B cell (primary cell): ENCODE data around the gene TFDP1. TPM values are rescaled to one million over a fixed set of nuclear protein-coding genes. Genes with fewer than 3 reads are reported as not detected.

ENCODE experiments used
- ATAC-seq: fragments of 200-7000 bp; cut with Tn5 transposase; one replicate; pipeline ENCODE4 v1.10.0; 2021; ENCODE audit warnings: low read depth, mild to moderate bottlenecking, moderate number of reproducible peaks, moderate library complexity
- CTCF ChIA-PET: fragments of 350-600 bp; sonication (Branson Sonifier 250); formaldehyde crosslinking; loops from one replicate; lab custom pipeline; 2021; ENCODE audit warnings: antibody characterized with exemption, inconsistent platforms; lab: Charles Lee
- POLR2A ChIA-PET: fragments of 350-600 bp; sonication (Branson Sonifier 250); formaldehyde crosslinking; loops from one replicate; lab custom pipeline; 2021; ENCODE audit warnings: antibody characterized with exemption; lab: Charles Lee
- DNase-seq: peaks from one replicate; pipeline ENCODE4 v3.0.0; 2013
- H2AFZ ChIP-seq: 2 replicates; pipeline ENCODE4 v1.6.1; 2012; ENCODE audit warnings: mild to moderate bottlenecking, low read depth, low read length; ENCODE audit not compliant: insufficient read depth, poor library complexity, severe bottlenecking
- H3K27ac ChIP-seq, 2 donors: 1 replicate in 1 of 2; 2 replicates in 1 of 2; pipeline ENCODE4 v1.5.1; 2012 to 2013; ENCODE audit warnings: low read length in 2 of 2, mild to moderate bottlenecking in 2 of 2, moderate library complexity in 1 of 2
- H3K27me3 ChIP-seq, 4 experiments: fragments of 200-600 bp in 1 of 4; sonication (generic) in 1 of 4; replicated peaks in 1 of 4; 1 replicate in 2 of 4; 2 replicates in 2 of 4; pipeline versions ENCODE4 v1.6.1 to v1.7.0; 2013 to 2016; ENCODE audit warnings: low read length in 3 of 4, mild to moderate bottlenecking in 2 of 4, mixed read lengths in 1 of 4, moderate library complexity in 1 of 4; ENCODE audit not compliant: insufficient read depth in 4 of 4, control insufficient read depth in 3 of 4; ENCODE audit errors: control extremely low read depth in 1 of 4
- H3K36me3 ChIP-seq, 2 experiments: replicated peaks in 1 of 2; 1 replicate in 1 of 2; 2 replicates in 1 of 2; pipeline versions ENCODE4 v1.6.1 to v1.7.1; 2013; ENCODE audit warnings: low read length in 1 of 2; ENCODE audit not compliant: insufficient read depth in 2 of 2, control insufficient read depth in 1 of 2; ENCODE audit errors: control extremely low read depth in 1 of 2, extremely low read depth in 1 of 2
- H3K4me1 ChIP-seq, 2 donors: fragments of 200-600 bp in 1 of 2; sonication (generic) in 1 of 2; 1 replicate in 1 of 2; 2 replicates in 1 of 2; pipeline versions ENCODE4 v1.5.1 to v1.6.1; 2013 to 2017; ENCODE audit warnings: low read length in 2 of 2; ENCODE audit not compliant: control insufficient read depth in 2 of 2, insufficient read depth in 2 of 2
- H3K4me2 ChIP-seq: replicated peaks from 2 replicates; pipeline ENCODE3; 2012; ENCODE audit warnings: mild to moderate bottlenecking, low read depth, low read length; ENCODE audit not compliant: poor library complexity, severe bottlenecking
- H3K4me3 ChIP-seq, 5 experiments: fragments of 200-600 bp in 1 of 5; sonication (generic) in 1 of 5; 1 replicate in 3 of 5; 2 replicates in 2 of 5; pipeline versions ENCODE4 v1.5.1 to v1.7.0; 2011 to 2016; ENCODE audit warnings: low read length in 4 of 5, mild to moderate bottlenecking in 4 of 5, low read depth in 2 of 5, control low read depth in 1 of 5, moderate library complexity in 1 of 5; ENCODE audit not compliant: insufficient read depth in 1 of 5; ENCODE audit errors: control extremely low read depth in 1 of 5, extremely low read depth in 1 of 5
- H3K79me2 ChIP-seq: fragments of 200-600 bp; sonication (generic); one replicate; pipeline ENCODE4 v1.6.0; 2016; ENCODE audit warnings: low read length; ENCODE audit not compliant: control insufficient read depth, insufficient read depth
- H3K9ac ChIP-seq: fragments of 200-600 bp; sonication (generic); 2 replicates; pipeline ENCODE4 v1.6.1; 2017; ENCODE audit warnings: mild to moderate bottlenecking, low read length, moderate library complexity
- H3K9me3 ChIP-seq, 3 donors: one replicate each; pipeline versions ENCODE4 v1.6.1 to v1.7.1; 2013; ENCODE audit warnings: low read length in 2 of 3; ENCODE audit not compliant: control insufficient read depth in 2 of 3, insufficient read depth in 1 of 3; ENCODE audit errors: control extremely low read depth in 1 of 3
- H4K20me1 ChIP-seq: 2 replicates; pipeline ENCODE4 v1.6.0; 2012; ENCODE audit warnings: mild to moderate bottlenecking, low read length; ENCODE audit not compliant: insufficient read depth, control insufficient read depth, poor library complexity, severe bottlenecking
- H3K27ac Mint-ChIP-seq: one replicate; pipeline ENCODE4 v1.8.0; 2021; ENCODE audit warnings: mixed read lengths
- H3K27me3 Mint-ChIP-seq: one replicate; pipeline ENCODE4 v1.8.0; 2021; ENCODE audit warnings: mixed read lengths
- H3K4me1 Mint-ChIP-seq: one replicate; pipeline ENCODE4 v1.8.0; 2021; ENCODE audit warnings: mixed read lengths
- H3K4me3 Mint-ChIP-seq: one replicate; pipeline ENCODE4 v1.8.0; 2021; ENCODE audit warnings: mixed read lengths
- H3K9me3 Mint-ChIP-seq: one replicate; pipeline ENCODE4 v1.8.0; 2022; ENCODE audit warnings: mixed read lengths; ENCODE audit not compliant: insufficient read depth
- EZH2 ChIP-seq: IDR thresholded peaks from 2 replicates; pipeline ENCODE4 v1.6.1; 2012; ENCODE audit warnings: borderline replicate concordance, low read depth, mild to moderate bottlenecking, moderate library complexity, low read length; ENCODE audit not compliant: insufficient read depth, poor library complexity, severe bottlenecking
- WGBS: methylation state at CpG from one replicate; pipeline ENCODE4 v1.1.5; 2013; ENCODE audit warnings: missing lambda C conversion rate; ENCODE audit not compliant: insufficient coverage; 5-methylcytosine and 5-hydroxymethylcytosine counted together
- intact Hi-C: fragments of 100-400 bp; cut with micrococcal nuclease; formaldehyde crosslinking; loops from one replicate; pipeline ENCODE4 v1.10.0; 2022
- polyA plus RNA-seq: library from polyadenylated mRNA; depleted of rRNA; stranded (reverse); fragments of >200 nt; gene quantifications from 2 replicates; pipeline ENCODE4 v1.2.3, GENCODE V29; 2012
- total RNA-seq, 2 donors: library from RNA; stranded (reverse); fragments of 120-200 nt in 1 of 2; gene quantifications; 1 replicate in 1 of 2; 2 replicates in 1 of 2; pipeline versions ENCODE4 v1.2.3 to v1.2.4, GENCODE V29; 2013 to 2022
- TF ChIP-seq, protein P1 (sequence below): fragments of 200-600 bp; IDR thresholded peaks from one replicate; pipeline ENCODE4 v1.8.0; 2022; ENCODE audit warnings: antibody characterized with exemption, mild to moderate bottlenecking

The TFDP1 gene
- total and polyA plus RNA-seq, 2 donors (not counting 1 experiment from before 2014, with no cell fraction given), result 19.1 to 31.1 TPM

DNA sequence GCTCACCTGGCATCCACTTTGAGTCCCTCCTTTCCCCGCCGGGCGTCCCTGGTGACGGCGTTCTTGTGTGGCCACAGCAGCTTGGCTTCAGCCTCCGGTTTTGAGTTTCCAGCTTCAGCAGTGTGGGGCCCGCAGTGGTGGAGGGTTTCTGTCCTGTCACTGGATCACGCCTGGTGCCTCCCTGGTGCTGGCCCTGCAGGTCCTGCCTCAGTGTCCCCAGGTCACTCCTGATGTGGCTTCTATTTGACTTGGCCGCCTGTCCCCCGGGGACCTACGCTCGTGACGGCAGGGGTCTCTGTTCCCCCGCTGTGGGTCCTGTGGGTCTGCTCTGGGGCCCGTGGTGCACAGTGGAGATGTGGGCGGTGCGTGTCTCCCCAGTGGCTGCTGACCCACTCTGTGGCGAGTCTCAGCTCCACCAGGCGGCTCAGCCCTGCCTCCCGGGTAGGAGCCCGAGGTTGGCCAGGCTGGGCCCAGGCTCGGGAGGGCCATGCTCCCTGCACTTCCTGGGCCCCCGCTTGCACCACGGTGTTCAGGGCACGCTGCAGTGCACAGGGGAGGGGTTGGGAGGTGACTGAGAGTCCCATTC, 71.5 kb downstream of the TFDP1 start:
- no peaks in the 10 kb centered on the region for H3K27me3 ChIP-seq
- POLR2A ChIA-PET, result no interaction called here
- TF ChIP-seq EZH2, result no peak
- TF ChIP-seq, protein P1, sequence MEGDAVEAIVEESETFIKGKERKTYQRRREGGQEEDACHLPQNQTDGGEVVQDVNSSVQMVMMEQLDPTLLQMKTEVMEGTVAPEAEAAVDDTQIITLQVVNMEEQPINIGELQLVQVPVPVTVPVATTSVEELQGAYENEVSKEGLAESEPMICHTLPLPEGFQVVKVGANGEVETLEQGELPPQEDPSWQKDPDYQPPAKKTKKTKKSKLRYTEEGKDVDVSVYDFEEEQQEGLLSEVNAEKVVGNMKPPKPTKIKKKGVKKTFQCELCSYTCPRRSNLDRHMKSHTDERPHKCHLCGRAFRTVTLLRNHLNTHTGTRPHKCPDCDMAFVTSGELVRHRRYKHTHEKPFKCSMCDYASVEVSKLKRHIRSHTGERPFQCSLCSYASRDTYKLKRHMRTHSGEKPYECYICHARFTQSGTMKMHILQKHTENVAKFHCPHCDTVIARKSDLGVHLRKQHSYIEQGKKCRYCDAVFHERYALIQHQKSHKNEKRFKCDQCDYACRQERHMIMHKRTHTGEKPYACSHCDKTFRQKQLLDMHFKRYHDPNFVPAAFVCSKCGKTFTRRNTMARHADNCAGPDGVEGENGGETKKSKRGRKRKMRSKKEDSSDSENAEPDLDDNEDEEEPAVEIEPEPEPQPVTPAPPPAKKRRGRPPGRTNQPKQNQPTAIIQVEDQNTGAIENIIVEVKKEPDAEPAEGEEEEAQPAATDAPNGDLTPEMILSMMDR, result no peak
- 89% methylated on average over 25 of the region's 25 CpGs for WGBS
- intact Hi-C loops, result no loop called here
- H3K4me2 ChIP-seq, result no peak overlapping the region
- no peaks in the 10 kb centered on the region for H3K4me1 ChIP-seq
- no peak overlapping the region for H2AFZ ChIP-seq
- H4K20me1 ChIP-seq, result no peaks in the 10 kb centered on the region
- CTCF ChIA-PET, result no interaction called here
- no peak overlapping the region for H3K4me3 ChIP-seq
- H3K27ac ChIP-seq, result no peak overlapping the region
- no peaks in the 10 kb centered on the region for H3K4me1 Mint-ChIP-seq
- peaks cover 0 to 8% (median 3%) of the 10 kb centered on the region in 3 donors for H3K9me3 ChIP-seq
- DNase-seq (no peak), ATAC-seq (no peak)
- no peak overlapping the region for H3K27ac Mint-ChIP-seq
- no peak overlapping the region for H3K9ac ChIP-seq
- no peaks in the 10 kb centered on the region for H3K36me3 ChIP-seq
- no peaks in the 10 kb centered on the region for H3K79me2 ChIP-seq
- no peak overlapping the region for H3K4me3 Mint-ChIP-seq
- no peaks in the 10 kb centered on the region for H3K27me3 Mint-ChIP-seq
- peaks cover 3% of the 10 kb centered on the region for H3K9me3 Mint-ChIP-seq

DNA sequence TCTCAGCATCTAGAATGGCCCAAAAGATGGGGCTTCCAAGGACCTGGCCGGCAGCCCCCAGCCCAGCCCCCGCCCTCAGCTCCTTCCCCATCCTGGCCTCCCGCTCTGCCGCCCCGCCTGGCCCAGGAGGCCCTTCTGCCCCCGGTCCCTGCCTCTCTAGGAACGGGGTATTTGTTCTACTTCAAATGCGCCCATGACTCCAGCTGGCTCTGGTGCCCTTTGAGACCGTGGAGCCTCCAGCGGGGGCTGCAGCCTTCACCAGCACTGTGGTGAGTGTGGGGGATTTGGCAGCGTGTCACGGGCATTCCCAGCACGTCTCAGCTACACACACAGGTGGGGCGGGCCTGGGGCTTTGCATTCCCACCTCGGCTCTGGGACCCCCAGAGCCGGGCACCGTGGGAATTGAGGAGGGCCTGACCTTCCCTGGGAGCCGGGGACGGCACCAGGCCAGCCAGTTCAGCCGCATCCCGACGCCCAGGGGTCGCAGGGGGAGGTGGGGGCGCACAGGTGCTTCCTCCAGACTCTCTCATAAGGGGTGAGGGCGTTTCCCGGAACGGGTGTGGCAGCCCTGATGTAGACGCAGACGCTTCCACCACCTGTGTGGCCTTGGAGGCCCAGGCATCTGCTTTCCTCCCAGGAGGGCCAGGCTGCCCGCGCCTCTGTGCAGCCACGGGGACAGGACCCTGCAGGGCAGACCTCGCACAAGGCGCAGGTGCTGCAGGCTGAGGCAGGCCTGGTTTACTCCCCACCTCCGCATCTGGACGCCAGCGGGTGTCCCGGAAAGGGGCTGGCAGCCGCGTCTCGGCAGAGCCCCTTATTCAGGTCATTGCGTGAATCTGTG, 72.5 kb downstream of the TFDP1 start:
- H3K9me3 Mint-ChIP-seq, result peaks cover 3% of the 10 kb centered on the region
- no peak for TF ChIP-seq EZH2
- TF ChIP-seq, protein P1, result no peak
- Histone ChIP-seq H3K9ac (no peak overlapping the region), H4K20me1 (no peaks in the 10 kb centered on the region), H3K4me1 (no peaks in the 10 kb centered on the region), H3K4me3 (no peak overlapping the region), H3K79me2 (no peaks in the 10 kb centered on the region), H3K27me3 (no peaks in the 10 kb centered on the region), H3K36me3 (no peaks in the 10 kb centered on the region), H3K27ac (no peak overlapping the region), H2AFZ (no peak overlapping the region), H3K4me2 (no peak overlapping the region), H3K9me3 (peaks cover 0 to 8% (median 3%) of the 10 kb centered on the region in 3 donors)
- ATAC-seq, result no peak
- no peak overlapping the region for H3K27ac Mint-ChIP-seq
- H3K4me1 Mint-ChIP-seq, result no peaks in the 10 kb centered on the region
- intact Hi-C loops, result no loop called here
- H3K27me3 Mint-ChIP-seq, result no peaks in the 10 kb centered on the region
- ChIA-PET CTCF (no interaction called here), POLR2A (no interaction called here)
- DNase-seq, result no peak
- WGBS, result 79% methylated on average over 39 of the region's 42 CpGs
- no peak overlapping the region for H3K4me3 Mint-ChIP-seq
